ENCODE results near the gene ARHGAP19.

- TF ChIP-seq, protein P1, sequence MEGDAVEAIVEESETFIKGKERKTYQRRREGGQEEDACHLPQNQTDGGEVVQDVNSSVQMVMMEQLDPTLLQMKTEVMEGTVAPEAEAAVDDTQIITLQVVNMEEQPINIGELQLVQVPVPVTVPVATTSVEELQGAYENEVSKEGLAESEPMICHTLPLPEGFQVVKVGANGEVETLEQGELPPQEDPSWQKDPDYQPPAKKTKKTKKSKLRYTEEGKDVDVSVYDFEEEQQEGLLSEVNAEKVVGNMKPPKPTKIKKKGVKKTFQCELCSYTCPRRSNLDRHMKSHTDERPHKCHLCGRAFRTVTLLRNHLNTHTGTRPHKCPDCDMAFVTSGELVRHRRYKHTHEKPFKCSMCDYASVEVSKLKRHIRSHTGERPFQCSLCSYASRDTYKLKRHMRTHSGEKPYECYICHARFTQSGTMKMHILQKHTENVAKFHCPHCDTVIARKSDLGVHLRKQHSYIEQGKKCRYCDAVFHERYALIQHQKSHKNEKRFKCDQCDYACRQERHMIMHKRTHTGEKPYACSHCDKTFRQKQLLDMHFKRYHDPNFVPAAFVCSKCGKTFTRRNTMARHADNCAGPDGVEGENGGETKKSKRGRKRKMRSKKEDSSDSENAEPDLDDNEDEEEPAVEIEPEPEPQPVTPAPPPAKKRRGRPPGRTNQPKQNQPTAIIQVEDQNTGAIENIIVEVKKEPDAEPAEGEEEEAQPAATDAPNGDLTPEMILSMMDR (IDR thresholded peaks at IDR 0.05; ENCODE audit: extremely low read depth in 1 of 2, insufficient read depth in 1 of 2, low read depth in 1 of 2, low read length in 2 of 2) = no peak
- TF ChIP-seq EZH2 (IDR thresholded peaks at IDR 0.05; ENCODE audit: borderline replicate concordance, low read depth, low read length, severe bottlenecking) (no peak), GATA2 (IDR thresholded peaks at IDR 0.05; ENCODE audit: insufficient read depth, insufficient read length, low read depth, low read length) (no peak), JUN (IDR thresholded peaks at IDR 0.05; ENCODE audit: borderline replicate concordance, insufficient read depth, insufficient read length, low read depth) (no peak), POLR2A (IDR thresholded peaks at IDR 0.05; ENCODE audit: low read depth, low read length) (no peak), POLR2AphosphoS5 (IDR thresholded peaks at IDR 0.05; ENCODE audit: insufficient read depth, low read depth, low read length) (no peak), MYC (IDR thresholded peaks at IDR 0.05; ENCODE audit: low read depth, low read length) (no peak), FOS (IDR thresholded peaks at IDR 0.05; ENCODE audit: borderline replicate concordance, insufficient read depth, low read length) (no peak), MAX (IDR thresholded peaks at IDR 0.05; ENCODE audit: insufficient read depth, insufficient read length) (no peak)
These were observed 45.6 kb upstream of the ARHGAP19 start for GRCh38 chr10:97338041-97338440.

Data from endothelial cell of umbilical vein (primary cell).